ENCODE data around the gene ZSCAN20.

ZSCAN20 gene

GRCh38 chr1:33472269-33472980, at the start of gene ZSCAN20:
ZSCAN20 (plus strand) TSS chr1:33472645; CDS start chr1:33479289, 6,644 bp downstream.
- Histone ChIP-seq H3K27me3 (ENCODE audit: control insufficient read depth in 1 of 2, insufficient read depth in 2 of 2, low read length in 2 of 2) (no peaks in the 10 kb centered on the region), H3K4me1 (ENCODE audit: control insufficient read depth, insufficient read depth, low read length) (peaks cover 47% of the 10 kb centered on the region), H3K4me3 (ENCODE audit: low read length in 2 of 2) (peak within 1 kb of the TSS; percentile 79 to 86), H3K9ac (ENCODE audit: low read length in 2 of 2) (peak within 1 kb of the TSS; percentile 83 to 92), H3K36me3 (ENCODE audit: control insufficient read depth in 2 of 2, insufficient read depth in 2 of 2, low read length in 2 of 2) (no peaks in the 10 kb centered on the region), H3K9me3 (ENCODE audit: control insufficient read depth in 2 of 2, low read length in 2 of 2) (no peaks in the 10 kb centered on the region), H3K27ac (ENCODE audit: low read length) (peak within 1 kb of the TSS; percentile 78)

DNA sequence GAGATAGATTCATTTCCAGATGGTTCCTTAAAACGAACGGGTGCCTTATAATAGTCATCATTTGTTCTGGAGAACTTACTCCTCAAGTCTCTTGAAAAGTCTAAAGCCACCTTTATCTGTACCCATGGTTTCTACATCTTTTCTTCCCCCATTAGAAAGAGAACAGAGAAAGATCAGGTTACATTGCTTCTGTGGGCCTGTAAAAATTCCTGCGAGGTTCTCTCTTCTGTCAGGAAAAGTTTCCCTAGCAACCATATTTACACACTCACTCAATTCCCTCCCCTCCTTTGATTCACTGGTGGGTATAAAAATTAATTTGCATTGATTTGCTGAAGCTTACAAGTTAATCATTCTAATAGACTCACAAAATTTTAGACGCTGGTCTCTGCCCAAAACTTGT, 48.2 kb upstream of the ZSCAN20 start:
- H3K27ac ChIP-seq (ENCODE audit: low read length): no peak overlapping the region
- no peaks in the 10 kb centered on the region for H3K4me1 ChIP-seq (ENCODE audit: control insufficient read depth, insufficient read depth, low read length)
- H3K27me3 ChIP-seq (ENCODE audit: control insufficient read depth in 1 of 2, insufficient read depth in 2 of 2, low read length in 2 of 2): no peaks in the 10 kb centered on the region
- no peak overlapping the region for H3K9ac ChIP-seq (ENCODE audit: low read length in 2 of 2)
- H3K9me3 ChIP-seq (ENCODE audit: control insufficient read depth in 2 of 2, low read length in 2 of 2): no peaks in the 10 kb centered on the region
- no peak overlapping the region for H3K4me3 ChIP-seq (ENCODE audit: low read length in 2 of 2)
- no peaks in the 10 kb centered on the region for H3K36me3 ChIP-seq (ENCODE audit: control insufficient read depth in 2 of 2, insufficient read depth in 2 of 2, low read length in 2 of 2)

- peaks cover under 1% of the 10 kb centered on the region for H3K4me1 ChIP-seq (ENCODE audit: control insufficient read depth, insufficient read depth, low read length)
- H3K4me3 ChIP-seq (ENCODE audit: low read length in 2 of 2): no peak overlapping the region
- no peaks in the 10 kb centered on the region for H3K36me3 ChIP-seq (ENCODE audit: control insufficient read depth in 2 of 2, insufficient read depth in 2 of 2, low read length in 2 of 2)
- no peaks in the 10 kb centered on the region for H3K27me3 ChIP-seq (ENCODE audit: control insufficient read depth in 1 of 2, insufficient read depth in 2 of 2, low read length in 2 of 2)
- no peaks in the 10 kb centered on the region for H3K9me3 ChIP-seq (ENCODE audit: control insufficient read depth in 2 of 2, low read length in 2 of 2)
- no peak overlapping the region for H3K27ac ChIP-seq (ENCODE audit: low read length)
- no peak overlapping the region for H3K9ac ChIP-seq (ENCODE audit: low read length in 2 of 2)
Measured at GRCh38 chr1:33424610-33425009, 47.8 kb upstream of the ZSCAN20 start.

- Histone ChIP-seq H3K4me1 (ENCODE audit: control insufficient read depth, insufficient read depth, low read length) (peaks cover 9% of the 10 kb centered on the region), H3K4me3 (ENCODE audit: low read length in 2 of 2) (no peak overlapping the region), H3K9ac (ENCODE audit: low read length in 2 of 2) (no peak overlapping the region), H3K27me3 (ENCODE audit: control insufficient read depth in 1 of 2, insufficient read depth in 2 of 2, low read length in 2 of 2) (no peaks in the 10 kb centered on the region), H3K9me3 (ENCODE audit: control insufficient read depth in 2 of 2, low read length in 2 of 2) (no peaks in the 10 kb centered on the region), H3K36me3 (ENCODE audit: control insufficient read depth in 2 of 2, insufficient read depth in 2 of 2, low read length in 2 of 2) (no peaks in the 10 kb centered on the region), H3K27ac (ENCODE audit: low read length) (no peak overlapping the region)
Measured at GRCh38 chr1:33425900-33426299, 46.5 kb upstream of the ZSCAN20 start.

- Histone ChIP-seq H3K27ac (ENCODE audit: low read length) (no peak overlapping the region), H3K27me3 (ENCODE audit: control insufficient read depth in 1 of 2, insufficient read depth in 2 of 2, low read length in 2 of 2) (no peaks in the 10 kb centered on the region)
Measured at GRCh38 chr1:33426916-33427315, 45.5 kb upstream of the ZSCAN20 start.

DNA sequence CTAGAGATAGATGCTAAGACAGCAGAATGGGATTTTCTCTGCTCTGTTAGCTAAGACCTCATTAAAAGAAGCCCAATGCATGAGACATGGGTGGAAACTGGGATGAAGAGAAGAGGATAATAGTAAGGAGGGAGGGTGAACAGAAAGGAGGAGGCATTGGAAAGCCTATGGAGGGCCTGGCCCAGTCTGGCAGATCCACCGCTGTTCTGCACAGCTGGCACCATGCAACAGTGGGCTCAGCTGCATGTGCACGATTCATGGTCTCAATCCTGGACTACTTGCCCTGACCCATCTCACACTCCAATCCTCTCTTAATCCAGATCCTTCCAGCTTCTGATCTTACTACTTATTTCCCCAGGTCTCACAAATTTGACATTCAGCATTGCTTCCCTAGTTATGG, 43.8 kb upstream of the ZSCAN20 start:
- H3K9me3 ChIP-seq (ENCODE audit: control insufficient read depth in 2 of 2, low read length in 2 of 2): no peaks in the 10 kb centered on the region
- H3K4me3 ChIP-seq (ENCODE audit: low read length in 2 of 2): no peak overlapping the region
- H3K27ac ChIP-seq (ENCODE audit: low read length): no peak overlapping the region
- H3K27me3 ChIP-seq (ENCODE audit: control insufficient read depth in 1 of 2, insufficient read depth in 2 of 2, low read length in 2 of 2): no peaks in the 10 kb centered on the region
- H3K9ac ChIP-seq (ENCODE audit: low read length in 2 of 2): no peak overlapping the region
- peaks cover 9% of the 10 kb centered on the region for H3K4me1 ChIP-seq (ENCODE audit: control insufficient read depth, insufficient read depth, low read length)
- no peaks in the 10 kb centered on the region for H3K36me3 ChIP-seq (ENCODE audit: control insufficient read depth in 2 of 2, insufficient read depth in 2 of 2, low read length in 2 of 2)

More at GRCh38 chr1:33426916-33427315, 45.5 kb upstream of the ZSCAN20 start:
- Histone ChIP-seq H3K9ac (ENCODE audit: low read length in 2 of 2) (no peak overlapping the region), H3K4me1 (ENCODE audit: control insufficient read depth, insufficient read depth, low read length) (peaks cover 9% of the 10 kb centered on the region), H3K9me3 (ENCODE audit: control insufficient read depth in 2 of 2, low read length in 2 of 2) (no peaks in the 10 kb centered on the region), H3K4me3 (ENCODE audit: low read length in 2 of 2) (no peak overlapping the region), H3K36me3 (ENCODE audit: control insufficient read depth in 2 of 2, insufficient read depth in 2 of 2, low read length in 2 of 2) (no peaks in the 10 kb centered on the region)

DNA sequence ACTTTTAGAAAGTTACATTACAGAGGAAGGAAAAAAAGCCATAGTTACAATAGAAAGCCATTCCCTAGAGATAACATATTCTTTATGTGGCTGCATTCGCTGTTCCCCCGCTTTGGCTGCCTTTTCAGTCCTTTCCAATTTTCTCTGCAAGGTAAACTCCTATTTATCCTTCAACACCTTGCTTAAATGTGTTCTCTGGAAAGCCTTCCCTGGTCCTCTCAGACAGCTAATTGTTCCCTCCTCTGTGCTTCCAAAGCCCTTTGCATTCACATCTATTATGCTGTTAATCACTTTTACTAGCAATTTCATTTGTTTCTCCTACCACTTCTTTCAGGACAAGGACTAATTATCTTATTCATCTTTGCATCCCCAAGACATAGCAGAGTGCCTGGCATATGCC, 43.1 kb upstream of the ZSCAN20 start:
- Histone ChIP-seq H3K27me3 (ENCODE audit: control insufficient read depth in 1 of 2, insufficient read depth in 2 of 2, low read length in 2 of 2) (no peaks in the 10 kb centered on the region), H3K27ac (ENCODE audit: low read length) (no peak overlapping the region), H3K9me3 (ENCODE audit: control insufficient read depth in 2 of 2, low read length in 2 of 2) (no peaks in the 10 kb centered on the region), H3K9ac (ENCODE audit: low read length in 2 of 2) (peak overlapping the region in 1 of 2 donors; percentile 43), H3K36me3 (ENCODE audit: control insufficient read depth in 2 of 2, insufficient read depth in 2 of 2, low read length in 2 of 2) (no peaks in the 10 kb centered on the region), H3K4me1 (ENCODE audit: control insufficient read depth, insufficient read depth, low read length) (peaks cover 9% of the 10 kb centered on the region), H3K4me3 (ENCODE audit: low read length in 2 of 2) (peak overlapping the region; percentile 60 to 80)

DNA sequence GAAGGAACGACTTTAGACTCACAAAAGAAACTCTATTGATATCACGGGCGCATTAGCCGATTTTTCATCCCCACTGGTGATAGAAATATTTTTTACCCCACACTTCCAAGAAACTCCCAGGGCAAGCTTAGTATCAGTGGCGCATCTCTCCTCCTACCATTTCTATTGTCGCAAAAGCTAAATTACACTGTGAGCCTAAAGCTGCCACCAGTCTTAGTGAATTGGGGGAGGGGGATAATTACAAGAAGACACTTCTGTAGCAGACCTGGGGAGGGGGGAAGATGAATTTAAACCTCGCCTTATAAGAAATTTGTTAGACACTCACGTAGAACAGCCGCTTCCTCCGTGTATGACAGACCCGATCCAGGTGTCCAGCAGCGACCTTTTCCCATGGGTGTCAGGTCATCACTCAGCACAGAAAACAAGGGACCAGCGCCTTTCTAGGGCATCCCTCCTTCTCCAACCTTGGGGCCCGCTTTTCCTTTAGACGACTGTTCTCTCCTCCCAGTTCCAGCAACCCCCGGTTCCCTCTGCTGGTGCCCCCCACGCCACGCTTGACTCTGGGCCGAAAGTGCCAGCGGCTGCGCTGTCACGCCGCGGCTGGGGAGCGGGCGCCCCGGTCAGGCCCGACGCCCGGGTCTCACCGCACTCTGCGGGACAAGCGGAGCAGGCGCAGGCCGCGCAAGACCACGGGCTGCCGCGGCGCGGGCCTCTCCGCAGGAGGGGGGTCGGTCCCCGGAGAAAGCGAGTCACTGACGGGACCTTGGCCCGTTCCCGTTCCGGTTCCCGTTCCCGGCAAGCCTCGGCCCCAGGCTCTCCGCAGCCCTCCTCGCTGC, 42.4 kb upstream of the ZSCAN20 start:
- Histone ChIP-seq H3K4me1 (ENCODE audit: control insufficient read depth, insufficient read depth, low read length) (peaks cover 9% of the 10 kb centered on the region), H3K4me3 (ENCODE audit: low read length in 2 of 2) (peak overlapping the region; percentile 60 to 80), H3K27ac (ENCODE audit: low read length) (no peak overlapping the region), H3K36me3 (ENCODE audit: control insufficient read depth in 2 of 2, insufficient read depth in 2 of 2, low read length in 2 of 2) (no peaks in the 10 kb centered on the region), H3K9ac (ENCODE audit: low read length in 2 of 2) (peak overlapping the region; percentile 69 to 73), H3K9me3 (ENCODE audit: control insufficient read depth in 2 of 2, low read length in 2 of 2) (no peaks in the 10 kb centered on the region), H3K27me3 (ENCODE audit: control insufficient read depth in 1 of 2, insufficient read depth in 2 of 2, low read length in 2 of 2) (no peaks in the 10 kb centered on the region)

DNA sequence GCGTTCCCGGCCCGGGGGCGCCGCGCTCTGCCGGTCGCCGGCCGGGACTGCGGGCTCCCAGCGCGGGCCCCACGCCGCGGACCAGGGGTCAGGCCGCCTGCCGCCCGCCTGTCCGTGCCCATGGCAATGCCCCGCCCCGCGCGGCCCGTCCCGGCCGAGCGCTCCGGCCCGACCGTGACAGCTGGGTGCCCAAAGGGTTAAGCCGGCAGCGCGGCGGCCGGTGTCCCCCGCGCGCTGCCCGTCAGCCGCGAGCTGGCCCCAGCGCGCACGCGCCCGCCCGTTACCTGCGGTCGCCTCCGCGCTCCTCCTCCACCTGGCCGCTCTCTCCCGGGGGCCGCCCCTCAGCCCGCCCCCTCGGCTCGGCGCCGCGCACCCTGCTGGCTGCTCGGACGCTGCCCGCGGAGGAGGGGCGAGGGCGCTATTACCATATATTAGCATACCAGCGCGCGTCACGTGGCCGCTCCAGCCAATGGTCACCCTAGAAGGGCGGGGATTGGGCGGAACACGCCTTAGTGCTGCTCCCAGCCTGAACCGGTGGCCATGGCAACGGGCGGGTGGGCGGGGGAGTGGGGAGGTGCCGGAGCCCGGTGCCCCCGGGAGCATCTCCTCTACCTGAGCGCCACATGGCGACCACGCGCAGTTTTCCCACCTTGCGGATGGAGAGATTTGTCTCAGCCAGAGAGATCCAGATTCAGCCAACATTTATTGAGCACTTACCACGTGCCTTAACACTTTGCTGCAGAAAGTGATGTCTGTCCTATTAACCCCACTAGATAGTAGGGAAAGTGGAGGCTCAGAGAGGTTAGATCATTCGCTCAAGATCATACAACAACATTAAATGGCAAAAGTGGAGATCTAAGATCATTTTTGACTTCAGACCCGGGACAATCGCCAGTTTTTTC, 41.5 kb upstream of the ZSCAN20 start, which contains the start of gene PHC2:
Gene PHC2 (minus strand): TSS at position 404 of the 902 bp plus-strand sequence. CDS start 55,556 bp downstream, outside the sequence.
- Histone ChIP-seq H3K36me3 (ENCODE audit: control insufficient read depth in 2 of 2, insufficient read depth in 2 of 2, low read length in 2 of 2) (no peaks in the 10 kb centered on the region), H3K9ac (ENCODE audit: low read length in 2 of 2) (peak within 1 kb of the TSS; percentile 69 to 73), H3K4me1 (ENCODE audit: control insufficient read depth, insufficient read depth, low read length) (peaks cover 9% of the 10 kb centered on the region), H3K27me3 (ENCODE audit: control insufficient read depth in 1 of 2, insufficient read depth in 2 of 2, low read length in 2 of 2) (no peaks in the 10 kb centered on the region), H3K9me3 (ENCODE audit: control insufficient read depth in 2 of 2, low read length in 2 of 2) (no peaks in the 10 kb centered on the region), H3K4me3 (ENCODE audit: low read length in 2 of 2) (peak within 1 kb of the TSS; percentile 60 to 80), H3K27ac (ENCODE audit: low read length) (no peak within 1 kb of the TSS)

All from stomach smooth muscle (tissue), 2 donors.